Neural cell (in vitro differentiated cells): ENCODE results near the gene SEPTIN8. TPM values are rescaled to one million over a fixed set of nuclear protein-coding genes. Genes with fewer than 3 reads are reported as not detected.

Experiments
- H2AFZ ChIP-seq: fragments of 200-600, 300-800 bp; sonication (generic), shearing (Covaris generic); 2 replicates; pipeline ENCODE4 v1.6.0; 2014; ENCODE audit warnings: low read depth, mild to moderate bottlenecking, antibody characterized with exemption, low read length, moderate library complexity
- H3F3A ChIP-seq: fragments of 200-600 bp; shearing (Covaris generic); 2 replicates; pipeline ENCODE4 v1.6.1; 2016; ENCODE audit warnings: mild to moderate bottlenecking, moderate library complexity, mixed read lengths, antibody characterized with exemption, low read length; ENCODE audit not compliant: insufficient read depth, poor library complexity, severe bottlenecking
- H3K27ac ChIP-seq: fragments of 200-600, 300-800 bp; sonication (generic), shearing (Covaris generic); 2 replicates; pipeline ENCODE4 v1.5.1; 2014; ENCODE audit warnings: mild to moderate bottlenecking, low read length, moderate library complexity
- H3K27me3 ChIP-seq: fragments of 300-800, 200-600 bp; sonication (generic), shearing (Covaris generic); 2 replicates; pipeline ENCODE4 v1.6.0; 2014; ENCODE audit warnings: mild to moderate bottlenecking, low read depth, low read length, moderate library complexity; ENCODE audit not compliant: insufficient read depth
- H3K36me3 ChIP-seq: fragments of 300-800, 200-600 bp; sonication (generic), shearing (Covaris generic); 2 replicates; pipeline ENCODE4 v1.5.1; 2014; ENCODE audit warnings: mild to moderate bottlenecking, antibody characterized with exemption, low read length, moderate library complexity; ENCODE audit not compliant: insufficient read depth
- H3K4me2 ChIP-seq: fragments of 300-800, 200-600 bp; sonication (generic), shearing (Covaris generic); 2 replicates; pipeline ENCODE4 v1.6.0; 2014; ENCODE audit warnings: mild to moderate bottlenecking, low read length
- H3K4me3 ChIP-seq: fragments of 300-800, 200-600 bp; sonication (generic), shearing (Covaris generic); 2 replicates; pipeline ENCODE4 v1.5.1; 2014; ENCODE audit warnings: mild to moderate bottlenecking, low read length, moderate library complexity
- H3K79me2 ChIP-seq: fragments of 200-600 bp; shearing (Covaris generic); replicated peaks from 2 replicates; pipeline ENCODE4 v1.6.0; 2014; ENCODE audit warnings: mild to moderate bottlenecking, low read length, moderate library complexity; ENCODE audit not compliant: insufficient read depth
- H3K9ac ChIP-seq: fragments of 300-800, 200-600 bp; sonication (generic), shearing (Covaris generic); 2 replicates; pipeline ENCODE4 v1.6.1; 2016; ENCODE audit warnings: mild to moderate bottlenecking, low read length, mixed read lengths
- H3K9me2 ChIP-seq: fragments of 200-600 bp; shearing (Covaris generic); 2 replicates; pipeline ENCODE4 v1.6.1; 2016; ENCODE audit warnings: mild to moderate bottlenecking, low read length, mixed read lengths; ENCODE audit not compliant: insufficient read depth
- H3K9me3 ChIP-seq: fragments of 200-600, 300-800 bp; sonication (generic), shearing (Covaris generic); 2 replicates; pipeline ENCODE4 v1.6.1; 2016; ENCODE audit warnings: mild to moderate bottlenecking, mixed run types, low read length, moderate library complexity, mixed read lengths
- H4K20me1 ChIP-seq: fragments of 200-600 bp; shearing (Covaris generic); 2 replicates; pipeline ENCODE4 v1.6.1; 2016; ENCODE audit warnings: mild to moderate bottlenecking, mixed run types; ENCODE audit not compliant: insufficient read depth
- CTCF ChIP-seq: fragments of 450-650 bp; IDR thresholded peaks from 2 replicates; pipeline ENCODE4 v1.5.1; 2014; ENCODE audit warnings: antibody characterized with exemption, mild to moderate bottlenecking, moderate library complexity; ENCODE audit not compliant: poor library complexity, severe bottlenecking
- EP300 ChIP-seq: fragments of 450-650 bp; conservative IDR thresholded peaks from 2 replicates; pipeline ENCODE4 v1.6.1; 2014; ENCODE audit warnings: antibody characterized with exemption, mild to moderate bottlenecking, moderate library complexity; ENCODE audit not compliant: poor library complexity, severe bottlenecking
- EZH2 ChIP-seq: fragments of 200-600, 300-800 bp; shearing (Covaris generic), sonication (generic); IDR thresholded peaks from 2 replicates; pipeline ENCODE4 v1.6.1; 2014; ENCODE audit warnings: antibody characterized with exemption, low read length, borderline replicate concordance, mild to moderate bottlenecking; ENCODE audit not compliant: insufficient read depth, poor library complexity, severe bottlenecking
- MXI1 ChIP-seq: fragments of 450-650 bp; conservative IDR thresholded peaks from 2 replicates; pipeline ENCODE4 v1.6.1; 2014; ENCODE audit warnings: antibody characterized with exemption, mild to moderate bottlenecking; ENCODE audit not compliant: poor library complexity, severe bottlenecking
- POLR2AphosphoS5 ChIP-seq: IDR thresholded peaks from 2 replicates; pipeline ENCODE4 v1.6.1; 2012
- RAD21 ChIP-seq: fragments of 450-650 bp; conservative IDR thresholded peaks from 2 replicates; pipeline ENCODE4 v1.6.1; 2014; ENCODE audit warnings: antibody characterized with exemption, mild to moderate bottlenecking, moderate library complexity
- REST ChIP-seq: IDR thresholded peaks from 2 replicates; pipeline ENCODE4 v1.6.1; 2012; ENCODE audit warnings: borderline replicate concordance
- SMC3 ChIP-seq: fragments of 450-650 bp; conservative IDR thresholded peaks from 2 replicates; pipeline ENCODE4 v1.6.1; 2014; ENCODE audit warnings: antibody characterized with exemption, mild to moderate bottlenecking, moderate library complexity; ENCODE audit not compliant: poor library complexity
- TAF1 ChIP-seq: IDR thresholded peaks from 2 replicates; pipeline ENCODE4 v1.6.1; 2012; ENCODE audit warnings: low read depth
- polyA plus RNA-seq: library from polyadenylated mRNA; depleted of rRNA; stranded (reverse); fragments of >200 nt; gene quantifications from 2 replicates; pipeline ENCODE4 v1.2.3, GENCODE V29; 2014

The SEPTIN8 gene
- polyA plus RNA-seq, 1 donor from 2014 or later, result 37.7 TPM

GRCh38 chr5:132750471-132751230 is 26.4 kb downstream of the SEPTIN8 start:
- no peak overlapping the region for H3K9ac ChIP-seq
- no peak overlapping the region for H3K27ac ChIP-seq

GRCh38 chr5:132749506-132749905 is 27.5 kb downstream of the SEPTIN8 start:
- Histone ChIP-seq H3F3A (no peaks in the 10 kb centered on the region), H4K20me1 (no peaks in the 10 kb centered on the region), H3K27ac (no peak overlapping the region), H3K4me3 (no peak overlapping the region), H3K36me3 (no peaks in the 10 kb centered on the region), H3K9me3 (no peaks in the 10 kb centered on the region), H2AFZ (no peak overlapping the region), H3K27me3 (peaks cover 44% of the 10 kb centered on the region), H3K79me2 (no peaks in the 10 kb centered on the region), H3K4me2 (no peak overlapping the region), H3K9ac (no peak overlapping the region), H3K9me2 (no peaks in the 10 kb centered on the region)
- TF ChIP-seq SMC3 (no peak), POLR2AphosphoS5 (no peak), EZH2 (no peak), TAF1 (no peak), RAD21 (no peak), MXI1 (no peak), EP300 (no peak), CTCF (no peak)

More at GRCh38 chr5:132750471-132751230, 26.4 kb downstream of the SEPTIN8 start:
- TF ChIP-seq MXI1, result no peak
- no peak for TF ChIP-seq RAD21
- no peak for TF ChIP-seq TAF1
- no peak for TF ChIP-seq EP300
- no peak for TF ChIP-seq CTCF
- no peak for TF ChIP-seq POLR2AphosphoS5
- no peak for TF ChIP-seq SMC3
- TF ChIP-seq EZH2, result no peak
- TF ChIP-seq REST, result no peak
- Histone ChIP-seq H3K4me2 (no peak overlapping the region), H3K9me2 (no peaks in the 10 kb centered on the region), H3K9me3 (no peaks in the 10 kb centered on the region), H3K4me3 (no peak overlapping the region), H3K36me3 (no peaks in the 10 kb centered on the region), H4K20me1 (no peaks in the 10 kb centered on the region), H3F3A (no peaks in the 10 kb centered on the region), H3K27me3 (peaks cover 36% of the 10 kb centered on the region), H2AFZ (no peak overlapping the region), H3K79me2 (no peaks in the 10 kb centered on the region)
